CD4-positive, alpha-beta T cell treated with Interleukin-15 for 4 hours (primary cell): ENCODE results near the gene VWA2.

Experiments used
- DNase-seq: peaks from one replicate; pipeline ENCODE4 v3.0.0-alpha.2; 2020; ENCODE audit warnings: low spot score

VWA2 gene

GRCh38 chr10:114278140-114278883 is 39.3 kb downstream of the VWA2 start:
- no peak for DNase-seq

- no peak for DNase-seq
These were observed 39.8 kb downstream of the VWA2 start for GRCh38 chr10:114278884-114279191.

DNA sequence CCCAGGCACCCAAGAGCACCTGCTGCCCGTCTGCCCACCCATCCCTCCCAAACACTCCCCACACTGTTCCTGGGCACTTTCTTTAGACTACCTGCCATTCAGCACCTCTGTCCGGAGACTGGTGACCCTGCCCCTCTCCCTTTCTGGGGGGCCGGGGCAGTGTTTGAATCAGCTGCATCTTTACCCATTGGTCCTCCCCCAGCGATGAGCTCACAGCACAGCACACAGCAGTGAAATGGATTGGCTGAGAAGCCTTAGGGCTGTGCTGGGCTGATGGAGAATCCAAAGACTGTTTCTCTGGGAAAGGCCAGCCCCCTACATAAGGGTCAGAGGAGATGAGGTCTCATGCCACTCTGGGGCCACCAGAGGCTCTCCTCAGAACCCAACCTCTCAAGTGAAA is 40.2 kb downstream of the VWA2 start:
- no peak for DNase-seq

- DNase-seq, result no peak
These were observed 41.0 kb downstream of the VWA2 start for GRCh38 chr10:114279901-114280644.

DNA sequence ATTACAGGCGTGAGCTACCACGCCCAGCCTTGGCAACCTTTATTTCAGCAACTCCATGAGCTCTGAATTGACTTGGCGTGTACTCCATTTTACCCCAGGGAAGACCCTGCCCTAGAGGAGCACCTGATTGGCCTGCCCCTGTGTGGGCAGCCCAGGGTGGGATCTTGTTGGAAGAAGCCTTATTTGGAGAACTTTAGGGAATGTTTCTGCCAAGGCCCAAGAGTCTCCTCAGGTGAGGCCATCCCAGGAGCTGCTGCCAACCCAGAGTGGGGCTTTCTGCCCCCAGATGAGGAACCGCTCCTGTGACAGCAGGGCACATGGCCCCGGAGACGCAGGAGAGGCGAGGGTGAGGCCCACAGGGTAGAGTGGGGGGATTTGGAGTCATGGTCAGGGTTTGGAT is 42.0 kb downstream of the VWA2 start:
- DNase-seq, result no peak

GRCh38 chr10:114281461-114281860 is 42.4 kb downstream of the VWA2 start:
- no peak for DNase-seq

DNA sequence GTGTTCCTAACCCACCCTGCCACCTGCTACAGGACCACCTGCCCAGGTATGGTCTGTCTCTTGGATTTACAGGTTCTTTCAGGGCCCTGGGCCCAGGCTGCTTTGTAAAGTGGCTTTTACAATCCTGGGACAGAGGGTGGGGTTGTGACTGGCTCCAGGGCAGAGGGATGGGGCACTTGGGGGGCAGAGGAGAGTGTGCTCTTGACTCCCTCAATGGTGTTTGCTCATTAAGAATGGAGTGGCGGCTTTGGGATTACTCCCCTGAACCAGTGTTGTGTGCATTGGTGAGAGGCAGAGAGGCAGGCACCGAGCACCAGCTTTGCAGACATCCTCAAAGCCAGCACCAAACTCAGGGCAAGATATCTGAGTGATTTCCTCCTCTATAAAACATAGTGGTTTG is 43.5 kb downstream of the VWA2 start:
- DNase-seq, result no peak

GRCh38 chr10:114283091-114283490 is 44.0 kb downstream of the VWA2 start:
- no peak for DNase-seq

DNA sequence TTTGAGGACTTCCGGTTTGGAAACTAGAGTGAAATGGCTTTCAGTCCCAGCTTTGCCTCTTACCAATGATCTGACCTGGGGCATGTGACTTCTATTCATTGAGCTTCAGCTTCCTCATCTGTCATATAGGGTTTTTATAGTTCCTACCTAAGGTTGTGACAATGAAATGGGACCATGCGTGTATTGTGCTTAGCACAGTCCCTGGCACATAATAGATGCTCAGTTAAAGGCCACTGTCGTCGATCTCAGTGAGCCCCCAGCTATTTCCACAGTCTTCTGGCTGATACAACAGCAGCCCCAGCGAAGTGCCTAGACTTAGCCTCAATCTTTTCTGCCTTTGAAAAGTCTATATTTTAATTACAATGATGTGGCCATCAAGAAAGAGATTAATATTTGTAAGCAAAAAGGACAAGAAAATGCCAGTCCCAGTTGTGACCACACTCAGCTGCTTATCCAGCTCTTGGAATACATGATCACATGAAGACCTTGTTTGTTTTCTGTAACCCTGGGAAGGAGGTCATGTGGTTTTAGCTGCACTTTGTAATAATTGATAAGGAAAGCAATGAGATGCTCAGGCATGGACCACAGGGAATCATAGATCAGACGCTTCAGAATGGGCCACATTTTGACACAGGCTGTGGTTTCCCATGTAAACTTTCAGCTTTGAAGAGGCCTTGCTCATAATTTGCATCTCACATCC is 44.6 kb downstream of the VWA2 start:
- DNase-seq, result no peak

GRCh38 chr10:114284346-114285071 is 45.5 kb downstream of the VWA2 start:
- DNase-seq, result no peak

DNA sequence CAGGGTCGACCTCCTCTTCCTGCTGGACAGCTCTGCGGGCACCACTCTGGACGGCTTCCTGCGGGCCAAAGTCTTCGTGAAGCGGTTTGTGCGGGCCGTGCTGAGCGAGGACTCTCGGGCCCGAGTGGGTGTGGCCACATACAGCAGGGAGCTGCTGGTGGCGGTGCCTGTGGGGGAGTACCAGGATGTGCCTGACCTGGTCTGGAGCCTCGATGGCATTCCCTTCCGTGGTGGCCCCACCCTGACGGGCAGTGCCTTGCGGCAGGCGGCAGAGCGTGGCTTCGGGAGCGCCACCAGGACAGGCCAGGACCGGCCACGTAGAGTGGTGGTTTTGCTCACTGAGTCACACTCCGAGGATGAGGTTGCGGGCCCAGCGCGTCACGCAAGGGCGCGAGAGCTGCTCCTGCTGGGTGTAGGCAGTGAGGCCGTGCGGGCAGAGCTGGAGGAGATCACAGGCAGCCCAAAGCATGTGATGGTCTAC is 46.9 kb downstream of the VWA2 start:
- DNase-seq, result no peak

- no peak for DNase-seq
These were observed 47.9 kb downstream of the VWA2 start for GRCh38 chr10:114286921-114287320.

DNA sequence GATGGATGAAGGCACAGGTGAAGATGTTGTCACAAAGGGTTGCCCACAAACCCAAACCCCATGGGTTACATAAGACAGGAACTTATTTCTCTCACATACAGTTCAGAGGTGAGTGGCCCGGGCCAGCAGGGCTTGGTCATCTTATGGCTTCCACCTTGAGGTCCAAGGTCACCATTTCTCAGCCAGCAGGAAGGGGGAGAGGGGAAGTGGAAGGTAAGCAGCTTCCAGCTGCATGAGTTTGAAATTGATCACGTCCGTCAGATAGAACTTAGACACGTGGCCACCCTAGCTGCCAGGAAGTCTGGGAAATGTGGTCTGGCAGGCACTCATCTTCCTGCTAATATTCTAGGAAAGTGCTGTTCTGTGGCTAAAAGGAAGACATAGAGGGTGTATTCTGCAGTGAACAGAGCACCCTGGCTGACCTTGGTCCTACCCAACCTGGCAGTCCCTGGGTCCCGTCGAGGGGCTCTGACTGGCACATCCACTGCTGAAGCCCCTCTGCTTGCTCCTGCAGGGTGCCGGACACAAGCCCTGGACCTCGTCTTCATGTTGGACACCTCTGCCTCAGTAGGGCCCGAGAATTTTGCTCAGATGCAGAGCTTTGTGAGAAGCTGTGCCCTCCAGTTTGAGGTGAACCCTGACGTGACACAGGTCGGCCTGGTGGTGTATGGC is 49.5 kb downstream of the VWA2 start:
- DNase-seq, result no peak

DNA sequence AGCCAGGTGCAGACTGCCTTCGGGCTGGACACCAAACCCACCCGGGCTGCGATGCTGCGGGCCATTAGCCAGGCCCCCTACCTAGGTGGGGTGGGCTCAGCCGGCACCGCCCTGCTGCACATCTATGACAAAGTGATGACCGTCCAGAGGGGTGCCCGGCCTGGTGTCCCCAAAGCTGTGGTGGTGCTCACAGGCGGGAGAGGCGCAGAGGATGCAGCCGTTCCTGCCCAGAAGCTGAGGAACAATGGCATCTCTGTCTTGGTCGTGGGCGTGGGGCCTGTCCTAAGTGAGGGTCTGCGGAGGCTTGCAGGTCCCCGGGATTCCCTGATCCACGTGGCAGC is 50.0 kb downstream of the VWA2 start:
- no peak for DNase-seq

GRCh38 chr10:114290038-114290437 is 51.0 kb downstream of the VWA2 start:
- DNase-seq, result no peak

DNA sequence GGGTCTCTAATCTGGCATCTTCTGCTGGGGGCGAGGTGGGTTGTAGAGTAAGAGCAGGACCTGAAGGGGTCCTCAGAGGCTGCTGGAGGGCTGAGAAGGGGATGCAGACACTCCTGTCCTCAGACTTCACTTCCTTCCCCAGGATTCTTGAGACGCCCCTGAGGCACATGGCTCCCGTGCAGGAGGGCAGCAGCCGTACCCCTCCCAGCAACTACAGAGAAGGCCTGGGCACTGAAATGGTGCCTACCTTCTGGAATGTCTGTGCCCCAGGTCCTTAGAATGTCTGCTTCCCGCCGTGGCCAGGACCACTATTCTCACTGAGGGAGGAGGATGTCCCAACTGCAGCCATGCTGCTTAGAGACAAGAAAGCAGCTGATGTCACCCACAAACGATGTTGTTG is 52.0 kb downstream of the VWA2 start:
- no peak for DNase-seq

GRCh38 chr10:114291516-114291915 is 52.5 kb downstream of the VWA2 start:
- DNase-seq, result no peak

DNA sequence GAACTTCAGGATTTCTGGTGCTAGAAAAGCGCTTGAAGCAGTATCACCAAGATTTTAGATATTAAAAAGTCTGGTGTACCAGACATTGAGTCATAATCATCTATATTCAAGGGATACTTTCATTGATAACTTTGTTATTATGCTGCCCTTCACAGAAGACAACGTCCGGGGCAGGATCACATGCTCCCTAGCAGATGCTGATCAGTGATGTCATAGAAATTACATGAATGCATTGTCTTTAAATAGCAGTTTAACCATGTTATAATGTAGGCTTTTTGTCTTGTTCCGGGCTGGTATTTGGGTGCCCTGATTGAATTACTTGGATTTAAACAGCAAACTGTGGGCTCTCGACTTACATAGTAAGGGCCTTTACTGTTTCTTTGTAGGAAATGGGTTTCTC is 54.0 kb downstream of the VWA2 start:
- no peak for DNase-seq

DNA sequence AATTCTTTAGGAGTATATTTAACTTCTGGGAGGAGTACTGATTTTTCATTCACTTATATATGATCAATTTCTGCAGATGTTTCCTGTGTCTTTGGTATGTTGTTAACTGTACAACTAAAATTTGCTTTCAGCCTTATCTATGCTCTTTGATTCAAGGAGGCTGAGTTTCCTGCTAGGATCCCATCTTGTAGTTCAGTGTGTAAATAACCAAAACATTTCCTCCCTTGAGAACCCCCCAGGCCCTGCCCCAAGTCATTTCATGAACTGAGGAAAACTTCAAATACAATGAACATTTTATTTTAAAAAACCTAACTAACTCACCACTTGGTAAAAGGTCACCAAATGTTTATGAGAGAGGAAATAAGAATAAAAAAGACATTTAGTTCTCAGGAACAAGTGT is 55.5 kb downstream of the VWA2 start:
- no peak for DNase-seq

DNA sequence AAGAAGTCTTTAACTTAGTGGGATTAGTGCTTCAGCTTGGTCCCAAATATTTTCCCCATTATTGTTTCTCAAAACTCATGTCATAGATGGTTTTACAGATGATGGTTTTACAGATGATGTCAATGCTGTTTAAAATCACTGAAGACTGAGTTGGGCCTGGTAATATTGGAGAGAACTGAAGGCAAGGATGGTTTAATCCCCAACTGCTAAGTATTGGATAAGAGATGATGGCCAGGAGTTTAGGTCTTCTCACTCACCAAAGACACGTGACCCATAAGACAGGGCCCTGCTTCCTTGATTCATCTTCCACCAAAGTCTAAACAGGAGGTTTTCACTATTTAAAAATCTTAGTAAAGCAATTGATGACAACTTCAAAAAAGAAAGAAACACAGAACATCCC is 56.3 kb downstream of the VWA2 start:
- DNase-seq, result no peak

- DNase-seq, result no peak
These were observed 58.2 kb downstream of the VWA2 start for GRCh38 chr10:114297136-114297705.
